Ecto neural progenitor cell (in vitro differentiated cells): ENCODE measurements around the gene SERPINA6.
"Not testable (repeated sequence)": the region's sequence is repeated elsewhere in the genome, so short reads cannot be mapped to it uniquely, and the experiment has no call there.

Source experiments
- DNase-seq: peaks from one replicate; pipeline ENCODE4 v3.0.0-alpha.2; 2018; ENCODE audit warnings: low spot score

SERPINA6 gene

DNA sequence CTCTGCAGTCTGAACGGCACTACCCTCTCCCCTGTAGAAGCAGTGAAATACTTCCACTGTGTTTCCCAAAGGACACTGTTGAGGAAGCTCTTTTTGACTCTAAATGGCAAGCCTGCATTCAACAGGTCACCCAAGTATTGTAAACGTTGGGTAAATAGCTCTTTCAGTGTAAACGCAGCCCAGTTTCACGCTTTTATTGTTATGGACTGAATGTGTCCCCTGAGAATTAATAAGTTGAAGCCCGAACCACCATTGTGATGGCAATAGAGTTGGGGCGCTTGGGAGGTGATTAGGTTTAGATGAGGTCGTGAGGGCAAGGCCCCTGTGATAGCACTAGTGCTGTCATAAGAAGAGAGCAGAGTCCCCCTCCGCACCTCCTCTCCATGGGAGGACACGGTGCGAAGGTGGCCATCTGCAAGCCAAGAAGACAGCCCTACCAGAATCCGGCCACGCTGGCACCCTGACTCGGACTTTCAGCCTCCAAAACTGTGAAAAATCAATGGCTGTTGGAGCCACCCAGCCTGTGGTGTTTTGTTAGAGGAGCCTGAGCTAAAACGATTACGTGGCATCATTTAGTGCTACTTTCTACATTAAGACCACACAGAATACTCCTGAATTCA is 31.1 kb downstream of the SERPINA6 start:
- DNase-seq = no peak

GRCh38 chr14:94291159-94291905 is 31.8 kb downstream of the SERPINA6 start:
- DNase-seq = no peak

GRCh38 chr14:94290197-94290596 is 32.9 kb downstream of the SERPINA6 start:
- no peak for DNase-seq

DNA sequence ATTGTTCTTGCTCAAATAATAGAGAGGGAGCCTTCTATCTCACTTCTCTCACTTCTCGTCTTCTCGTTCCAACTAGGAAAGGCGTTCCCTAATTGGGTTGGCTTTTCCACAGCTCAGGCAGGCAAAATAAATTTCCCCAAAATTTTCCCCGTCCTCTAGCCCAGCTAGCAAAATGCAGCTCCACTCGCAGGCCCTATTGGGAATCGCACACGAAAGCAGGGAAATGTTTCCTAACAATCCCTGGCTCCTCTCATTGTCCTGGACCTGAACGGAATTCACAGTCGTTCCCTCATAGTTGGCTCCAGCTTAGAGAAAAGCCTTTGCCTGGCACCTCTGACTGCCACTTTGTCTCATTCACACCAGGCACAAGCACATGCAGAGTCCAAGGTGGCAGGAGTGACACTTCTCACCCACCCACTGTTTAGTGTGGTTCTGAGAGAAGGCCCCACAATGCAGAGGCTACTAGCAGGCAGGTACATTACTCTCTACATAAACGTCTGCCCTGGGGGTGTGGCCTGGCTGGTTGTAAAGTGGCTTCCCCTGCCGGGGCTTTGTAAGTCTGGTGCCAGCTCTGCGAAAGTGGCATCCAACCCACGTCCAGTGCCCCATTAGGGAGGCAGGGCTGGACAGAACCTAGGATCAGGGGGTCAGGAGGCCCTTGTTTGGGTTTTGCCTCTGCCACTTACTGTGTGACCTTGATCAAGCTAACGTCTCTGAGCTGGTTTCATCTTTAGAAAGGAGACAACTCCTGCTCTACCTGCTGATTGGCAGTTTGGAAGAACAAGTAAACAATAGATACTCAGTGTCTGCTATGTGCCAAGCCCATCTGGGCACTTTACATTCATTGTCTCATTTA is 34.3 kb downstream of the SERPINA6 start:
- no peak for DNase-seq

DNA sequence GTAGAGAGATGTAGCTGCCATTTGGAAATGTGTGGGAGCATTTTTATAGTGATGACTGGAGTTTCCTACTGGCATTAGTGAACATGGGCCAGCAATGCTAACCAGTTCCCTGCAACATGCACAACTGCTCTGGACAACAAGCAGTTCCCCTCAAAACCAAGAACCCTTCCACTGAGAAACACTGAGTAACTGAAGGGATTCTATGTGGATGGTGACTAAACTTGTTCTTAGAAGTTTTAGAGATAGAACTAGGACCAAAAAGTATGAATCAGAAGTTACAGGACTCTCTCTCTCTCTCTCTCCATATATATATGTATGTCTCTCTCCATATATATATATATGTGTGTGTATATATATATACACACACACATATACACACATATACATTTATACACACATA is 38.0 kb downstream of the SERPINA6 start:
- DNase-seq = no peak

GRCh38 chr14:94284221-94284620 is 38.9 kb downstream of the SERPINA6 start:
- DNase-seq = no peak

GRCh38 chr14:94282991-94283723 is 40.0 kb downstream of the SERPINA6 start:
- no peak for DNase-seq

- no peak for DNase-seq
These were observed 44.4 kb downstream of the SERPINA6 start for GRCh38 chr14:94278731-94279130.

DNA sequence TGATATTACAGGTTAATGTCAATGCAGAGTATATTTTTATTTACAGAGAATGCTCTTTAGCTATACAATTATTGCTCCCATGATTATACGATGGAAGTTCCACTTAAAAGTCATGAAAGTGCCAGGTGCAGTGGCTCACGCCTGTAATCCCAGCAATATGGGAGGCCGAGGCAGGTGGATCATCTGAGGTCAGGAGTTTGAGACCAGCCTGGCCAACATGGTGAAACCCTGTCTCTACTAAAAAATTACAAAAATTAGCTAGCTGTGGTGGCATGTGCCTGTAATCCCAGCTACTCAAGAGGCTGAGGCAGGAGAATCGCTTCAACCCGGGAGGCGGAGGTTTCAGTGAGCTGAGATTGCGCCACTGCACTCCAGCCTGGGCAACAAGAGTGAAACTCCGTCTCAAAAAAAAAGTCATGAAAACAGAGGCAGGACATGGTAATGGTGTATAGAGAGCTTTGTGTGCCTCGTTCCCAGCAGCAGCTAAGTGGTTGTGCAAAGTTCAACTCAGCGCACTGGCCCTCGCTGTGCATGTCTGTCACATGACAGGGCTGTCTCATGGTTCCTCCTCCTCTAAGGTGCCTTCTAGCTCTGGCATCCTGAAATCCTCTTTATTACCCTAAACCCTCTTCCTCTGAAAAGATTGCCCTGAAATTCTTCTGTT is 46.1 kb downstream of the SERPINA6 start:
- not testable (repeated sequence) for DNase-seq

- no peak for DNase-seq
These were observed 54.0 kb downstream of the SERPINA6 start for GRCh38 chr14:94269156-94269555.

- DNase-seq = not testable (repeated sequence)
These were observed 54.6 kb downstream of the SERPINA6 start for GRCh38 chr14:94268582-94268981.

GRCh38 chr14:94267352-94267751 is 55.8 kb downstream of the SERPINA6 start:
- DNase-seq = no peak

- DNase-seq = not testable (repeated sequence)
These were observed 58.9 kb downstream of the SERPINA6 start for GRCh38 chr14:94264195-94264594.
